Glutamatergic neuron (in vitro differentiated cells): ENCODE measurements around the gene OR5A1. TPM values are rescaled to one million over a fixed set of nuclear protein-coding genes. Genes with fewer than 3 reads are reported as not detected.

Experiments
- DNase-seq: peaks from one replicate; pipeline ENCODE4 v3.0.0; 2022
- H3K27ac Mint-ChIP-seq: one replicate; pipeline ENCODE4 v1.8.0; 2020; ENCODE audit warnings: mild to moderate bottlenecking, mixed read lengths, inconsistent platforms; ENCODE audit not compliant: unreplicated experiment
- H3K27me3 Mint-ChIP-seq: one replicate; pipeline ENCODE4 v1.8.0; 2020; ENCODE audit warnings: mild to moderate bottlenecking, moderate library complexity, mixed read lengths, inconsistent platforms; ENCODE audit not compliant: unreplicated experiment
- H3K36me3 Mint-ChIP-seq: one replicate; pipeline ENCODE4 v1.8.0; 2020; ENCODE audit warnings: mild to moderate bottlenecking, mixed read lengths, inconsistent platforms; ENCODE audit not compliant: unreplicated experiment
- H3K4me1 Mint-ChIP-seq: one replicate; pipeline ENCODE4 v1.8.0; 2020; ENCODE audit warnings: mild to moderate bottlenecking, low read depth, mixed read lengths, inconsistent platforms; ENCODE audit not compliant: unreplicated experiment
- H3K4me3 Mint-ChIP-seq: one replicate; pipeline ENCODE4 v1.8.0; 2020; ENCODE audit warnings: mild to moderate bottlenecking, mixed read lengths, inconsistent platforms; ENCODE audit not compliant: unreplicated experiment
- H3K9me3 Mint-ChIP-seq: one replicate; pipeline ENCODE4 v1.8.0; 2020; ENCODE audit warnings: mild to moderate bottlenecking, moderate library complexity, mixed read lengths, inconsistent platforms; ENCODE audit not compliant: unreplicated experiment
- CTCF ChIP-seq: fragments of 200-600 bp; sonication (generic); IDR thresholded peaks from one replicate; pipeline ENCODE4 v1.5.0; 2021; ENCODE audit not compliant: partially characterized antibody, unreplicated experiment
- total RNA-seq: library from RNA; stranded (reverse); fragmentation: NEBNext Ultra II Directional; extraction: Animal tissue kit (Norgen Biotek cat#: 25700); gene quantifications from one replicate; pipeline ENCODE4 v1.2.1, GENCODE V29; 2021; ENCODE audit not compliant: unreplicated experiment

The OR5A1 gene
- total RNA-seq, 1 donor from 2014 or later, result not detected

- no peaks in the 10 kb centered on the region for H3K27me3 Mint-ChIP-seq
- H3K4me1 Mint-ChIP-seq, result peaks cover 5% of the 10 kb centered on the region
- no peak overlapping the region for H3K27ac Mint-ChIP-seq
- no peak for TF ChIP-seq CTCF
- no peaks in the 10 kb centered on the region for H3K36me3 Mint-ChIP-seq
- no peak overlapping the region for H3K4me3 Mint-ChIP-seq
- no peaks in the 10 kb centered on the region for H3K9me3 Mint-ChIP-seq
- DNase-seq, result no peak
These were observed 22.6 kb upstream of the OR5A1 start for GRCh38 chr11:59413646-59414045.

GRCh38 chr11:59415111-59415510 lies 21.2 kb upstream of the OR5A1 start:
- Mint-ChIP-seq H3K9me3 (no peaks in the 10 kb centered on the region), H3K36me3 (no peaks in the 10 kb centered on the region), H3K4me1 (peaks cover 5% of the 10 kb centered on the region), H3K4me3 (no peak overlapping the region), H3K27ac (no peak overlapping the region), H3K27me3 (no peaks in the 10 kb centered on the region)
- TF ChIP-seq CTCF, result no peak
- no peak for DNase-seq

- Mint-ChIP-seq H3K4me1 (peaks cover 5% of the 10 kb centered on the region), H3K36me3 (no peaks in the 10 kb centered on the region), H3K4me3 (no peak overlapping the region), H3K27ac (no peak overlapping the region), H3K9me3 (no peaks in the 10 kb centered on the region), H3K27me3 (no peaks in the 10 kb centered on the region)
- DNase-seq, result no peak
- TF ChIP-seq CTCF, result no peak
These were observed 19.7 kb upstream of the OR5A1 start for GRCh38 chr11:59416613-59417012.

DNA sequence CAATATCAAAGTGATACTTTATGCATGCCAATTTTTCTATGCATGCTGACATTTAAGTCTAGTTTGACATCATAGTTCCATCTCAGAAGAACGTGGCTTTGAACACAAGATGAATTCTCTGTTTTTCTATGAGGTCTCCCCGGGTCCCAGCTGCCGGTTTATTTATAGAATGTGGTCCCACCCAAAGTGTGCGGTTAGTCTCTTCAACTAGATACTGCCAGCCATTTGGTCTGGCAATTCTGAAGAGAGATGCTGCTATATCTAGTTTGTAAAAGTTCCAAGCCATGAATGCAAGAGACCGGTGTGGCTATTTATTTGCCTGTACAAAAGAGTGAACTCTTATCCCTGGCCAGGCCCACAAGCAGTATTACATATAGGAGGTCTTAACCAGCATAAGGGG lies 19.2 kb upstream of the OR5A1 start:
- no peaks in the 10 kb centered on the region for H3K36me3 Mint-ChIP-seq
- H3K27me3 Mint-ChIP-seq, result no peaks in the 10 kb centered on the region
- DNase-seq, result no peak
- no peak overlapping the region for H3K27ac Mint-ChIP-seq
- no peaks in the 10 kb centered on the region for H3K9me3 Mint-ChIP-seq
- H3K4me1 Mint-ChIP-seq, result peaks cover 5% of the 10 kb centered on the region
- no peak for TF ChIP-seq CTCF
- H3K4me3 Mint-ChIP-seq, result no peak overlapping the region

- Mint-ChIP-seq H3K4me1 (peaks cover 5% of the 10 kb centered on the region), H3K27me3 (no peaks in the 10 kb centered on the region), H3K4me3 (no peak overlapping the region), H3K27ac (no peak overlapping the region), H3K36me3 (no peaks in the 10 kb centered on the region), H3K9me3 (no peaks in the 10 kb centered on the region)
- no peak for DNase-seq
- no peak for TF ChIP-seq CTCF
These were observed 18.1 kb upstream of the OR5A1 start for GRCh38 chr11:59418156-59418555.
